SK-N-MC (cell line): ENCODE results near the gene SPINT4.

Source experiments
- EZH2 ChIP-seq: fragments of 200-600 bp; sonication (generic); IDR thresholded peaks from one replicate; pipeline ENCODE4 v1.6.1; 2017; ENCODE audit warnings: antibody characterized with exemption
- POLR2AphosphoS5 ChIP-seq: IDR thresholded peaks from 2 replicates; pipeline ENCODE4 v1.6.1; 2012; ENCODE audit warnings: mild to moderate bottlenecking, low read depth, low read length, borderline replicate concordance

DNA sequence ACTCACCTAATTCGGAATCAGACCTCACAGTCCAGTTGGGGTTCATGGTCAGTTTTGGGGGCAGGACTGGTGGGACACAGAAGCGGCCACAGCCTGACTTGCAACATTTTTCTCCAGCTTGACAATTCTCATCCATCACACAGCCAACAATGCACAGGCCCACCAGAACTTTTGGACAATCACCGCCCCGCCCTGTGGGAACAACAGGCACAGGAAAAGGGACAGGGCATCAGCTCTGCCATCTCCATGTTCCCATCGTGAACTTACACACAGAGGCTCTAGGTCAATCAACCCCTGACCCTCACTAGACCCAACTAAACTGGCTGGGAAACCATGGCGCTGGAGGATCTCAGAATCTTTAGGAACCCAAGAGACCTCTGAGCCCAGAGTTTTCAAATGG lies 53.3 kb downstream of the SPINT4 start:
- TF ChIP-seq EZH2 (no peak), POLR2AphosphoS5 (no peak)
